Activated gamma-delta T cell treated with anti-CD3 and anti-CD28 coated beads, Interleukin-2, amount 50 U/mL, for 16 hours (primary cell): ENCODE results near the gene RHOH.

Experiments
- DNase-seq: peaks from one replicate; pipeline ENCODE4 v3.0.0-alpha.2; 2020; ENCODE audit warnings: low read depth

Gene RHOH

DNA sequence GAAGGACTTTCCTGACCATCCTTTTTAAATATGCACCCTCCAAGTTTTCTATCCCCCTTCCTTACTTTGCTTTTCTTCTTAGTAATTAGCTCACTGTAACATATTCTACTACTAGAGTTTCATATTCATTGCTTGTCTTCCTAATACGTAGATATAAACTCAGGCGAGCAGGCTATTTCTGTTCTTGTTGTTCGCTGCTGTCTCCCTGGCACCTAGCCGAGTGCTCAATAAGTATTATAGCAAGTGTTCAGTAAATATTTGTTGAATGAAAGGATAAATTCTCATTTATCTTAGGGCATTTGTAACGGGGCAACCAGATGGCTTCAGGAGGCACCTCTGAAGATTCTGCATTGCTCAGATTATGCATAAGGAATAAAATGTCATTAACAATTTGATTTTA is 6.8 kb upstream of the RHOH start:
- no peak for DNase-seq

DNA sequence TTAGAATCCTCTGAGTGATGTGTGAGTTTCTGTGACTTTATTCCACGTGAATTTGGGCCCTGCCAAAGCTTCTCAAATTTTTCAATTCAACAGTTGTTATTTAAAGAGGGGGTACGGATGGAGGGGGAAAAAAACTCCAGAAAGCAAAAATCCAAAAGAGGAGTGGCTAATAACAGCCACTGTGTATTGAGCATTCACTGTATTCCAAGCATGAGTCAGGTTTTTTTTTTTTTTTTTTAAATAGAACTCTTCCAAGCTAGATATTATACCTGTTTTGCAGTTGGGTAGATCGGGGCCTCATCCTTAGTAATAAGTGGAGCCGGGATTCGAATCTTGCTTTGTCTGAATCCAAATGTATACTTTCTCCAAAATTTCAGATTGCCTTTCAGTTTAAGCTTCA is 6.4 kb upstream of the RHOH start:
- DNase-seq = no peak

DNA sequence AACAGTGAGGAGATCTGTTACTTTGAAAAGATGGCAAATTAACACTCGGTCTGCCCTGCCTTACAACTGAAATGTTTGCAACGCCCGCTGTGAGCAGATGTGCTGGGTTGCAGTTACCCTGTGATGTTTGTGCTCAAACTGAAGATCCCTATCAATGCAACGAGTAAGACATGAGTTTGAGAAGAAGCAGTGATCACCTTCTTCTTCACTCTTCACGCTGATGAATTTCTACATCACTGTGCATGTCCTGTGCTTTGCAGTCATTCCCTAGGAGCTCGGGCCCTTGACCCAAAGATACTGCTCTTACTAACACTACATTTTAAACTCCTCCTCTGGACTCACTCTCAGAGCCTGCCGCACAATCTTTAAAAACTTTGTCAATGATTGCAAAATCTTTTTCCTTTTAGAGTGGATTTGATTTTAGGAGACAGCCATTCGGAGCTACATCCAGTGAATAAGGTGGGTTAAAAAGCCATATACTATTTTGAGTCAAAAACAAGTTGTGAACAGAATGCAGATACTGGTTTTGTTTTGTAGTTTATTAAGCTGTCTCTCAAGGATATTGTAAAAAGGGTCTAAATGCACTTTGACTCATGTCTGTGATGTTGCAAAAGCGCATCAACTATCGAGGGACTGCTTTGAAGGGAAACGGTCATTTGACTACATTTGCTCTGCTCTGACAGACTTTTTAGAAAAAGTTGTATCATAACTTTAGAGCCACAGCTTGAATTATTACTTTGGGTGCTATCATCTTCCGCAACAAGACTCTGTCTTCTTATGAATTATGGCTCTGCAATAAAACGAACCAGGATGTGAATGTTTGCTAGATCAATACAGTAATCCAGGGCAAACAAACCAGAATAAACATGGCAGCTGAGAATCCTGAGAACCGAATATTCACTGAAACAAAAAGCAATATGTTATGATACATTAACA is 5.7 kb upstream of the RHOH start:
- DNase-seq = no peak

DNA sequence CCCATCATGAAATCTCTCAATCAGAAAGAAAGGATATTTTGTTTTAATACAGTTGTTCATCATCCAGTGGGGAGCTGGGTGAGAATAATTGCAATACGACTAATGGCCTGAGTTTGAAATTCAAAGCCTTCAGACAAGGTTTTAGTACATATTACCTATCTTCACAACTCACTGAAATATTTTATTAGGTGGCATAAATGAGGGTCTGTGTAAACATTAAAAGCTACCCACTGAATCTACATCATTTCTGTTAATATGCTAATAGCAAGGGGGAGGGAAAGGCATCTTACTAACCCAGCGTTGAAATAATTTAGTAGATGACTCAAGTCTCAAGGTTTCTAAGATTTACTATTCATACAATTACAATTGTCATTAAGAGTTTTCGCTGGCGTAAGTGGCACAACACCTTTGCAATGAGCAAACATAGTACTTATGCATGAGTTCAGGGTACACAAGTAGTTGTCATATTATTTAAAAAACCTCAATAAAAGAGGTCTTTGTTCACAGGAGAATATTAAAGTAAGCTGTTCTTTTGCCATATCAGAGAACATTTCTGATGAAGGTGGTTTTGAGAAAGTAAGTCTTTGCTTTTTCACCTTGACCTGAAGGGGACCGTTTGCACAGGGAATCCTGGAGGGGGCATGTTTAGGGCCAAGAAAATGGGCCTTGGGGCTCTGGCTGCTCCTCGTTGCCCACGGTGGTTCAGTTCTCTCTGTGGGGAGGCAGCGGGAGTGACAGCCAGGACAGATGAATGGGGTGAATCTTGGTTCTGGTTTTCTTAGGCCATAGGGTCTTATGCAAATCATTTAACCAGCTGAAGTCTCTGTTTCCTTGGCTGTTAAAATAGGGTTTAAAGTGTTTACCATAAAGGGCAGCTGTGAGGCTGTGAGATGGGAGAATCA is 4.5 kb upstream of the RHOH start:
- DNase-seq = no peak

DNA sequence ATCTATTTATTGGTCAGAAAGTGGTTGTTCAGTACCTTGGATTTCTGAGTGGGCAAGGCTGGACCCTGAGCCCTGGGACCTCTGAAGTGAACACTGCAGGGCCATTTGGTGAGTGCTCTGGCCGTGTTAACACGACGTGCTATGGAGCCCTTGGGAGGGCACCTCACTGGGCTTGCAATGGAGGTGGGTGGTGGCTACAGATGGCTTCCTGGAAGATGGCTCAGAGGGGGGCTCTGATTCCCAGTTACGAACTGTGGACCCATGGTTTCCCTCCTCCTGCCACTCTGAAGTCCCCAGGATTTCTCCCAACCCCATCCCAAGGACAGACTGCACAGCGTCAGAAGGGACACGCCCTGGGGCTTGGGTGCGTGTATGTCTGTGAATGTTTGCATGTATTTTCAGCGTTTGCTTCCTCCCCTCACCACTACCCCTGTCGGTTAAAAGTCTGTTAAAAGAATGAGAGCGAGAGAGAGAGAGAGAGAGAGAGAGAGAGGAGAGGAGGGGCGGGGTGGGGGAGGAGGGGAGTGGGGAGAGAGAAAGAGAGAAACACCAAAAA is 3.7 kb upstream of the RHOH start:
- no peak for DNase-seq

DNA sequence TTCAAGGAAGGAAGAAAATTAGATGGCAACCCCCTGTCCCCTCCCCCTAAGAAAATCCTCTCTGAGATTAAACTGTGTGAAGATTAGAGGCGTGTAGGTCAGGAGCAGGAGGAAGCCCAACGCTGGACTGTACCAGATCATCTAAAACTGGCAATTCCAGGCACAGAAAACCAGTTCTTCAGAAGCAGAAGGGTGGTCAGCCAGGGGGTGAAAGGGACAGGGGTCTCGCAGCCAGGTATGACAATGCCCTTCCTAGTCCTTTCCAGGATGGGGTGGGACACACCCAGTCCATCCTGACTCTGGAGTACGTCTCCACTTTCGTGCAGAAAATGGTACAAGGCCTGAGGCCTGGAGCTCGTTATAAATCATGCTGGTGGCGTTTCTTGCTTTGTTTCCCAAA is 3.3 kb upstream of the RHOH start:
- no peak for DNase-seq

DNA sequence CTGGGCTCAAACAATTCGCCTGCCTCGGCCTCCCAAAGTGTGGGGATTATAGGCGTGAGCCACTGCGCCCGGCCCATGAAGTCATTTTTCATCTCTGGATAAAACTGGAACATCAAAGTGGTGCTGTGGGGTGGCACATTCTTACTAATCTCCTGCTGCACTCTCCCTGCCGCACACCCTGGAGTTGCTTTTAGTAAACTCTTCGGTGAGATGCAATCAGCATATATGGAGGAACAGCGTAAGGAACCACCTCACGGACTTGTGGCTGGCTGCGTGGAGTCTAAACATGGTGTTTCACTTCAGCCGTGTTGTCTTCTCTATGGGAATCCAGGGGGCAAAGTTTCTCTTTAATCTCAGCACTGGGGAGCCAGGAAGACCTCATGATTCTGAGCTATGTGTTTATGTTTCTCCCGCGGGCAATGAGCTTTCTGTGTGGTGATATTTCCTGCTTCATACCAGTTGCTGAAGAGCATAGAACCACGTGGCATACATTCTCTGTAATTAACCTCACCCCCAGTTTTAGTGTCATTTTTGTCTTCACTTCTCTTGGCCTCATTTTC is 2.1 kb upstream of the RHOH start:
- DNase-seq = no peak

DNA sequence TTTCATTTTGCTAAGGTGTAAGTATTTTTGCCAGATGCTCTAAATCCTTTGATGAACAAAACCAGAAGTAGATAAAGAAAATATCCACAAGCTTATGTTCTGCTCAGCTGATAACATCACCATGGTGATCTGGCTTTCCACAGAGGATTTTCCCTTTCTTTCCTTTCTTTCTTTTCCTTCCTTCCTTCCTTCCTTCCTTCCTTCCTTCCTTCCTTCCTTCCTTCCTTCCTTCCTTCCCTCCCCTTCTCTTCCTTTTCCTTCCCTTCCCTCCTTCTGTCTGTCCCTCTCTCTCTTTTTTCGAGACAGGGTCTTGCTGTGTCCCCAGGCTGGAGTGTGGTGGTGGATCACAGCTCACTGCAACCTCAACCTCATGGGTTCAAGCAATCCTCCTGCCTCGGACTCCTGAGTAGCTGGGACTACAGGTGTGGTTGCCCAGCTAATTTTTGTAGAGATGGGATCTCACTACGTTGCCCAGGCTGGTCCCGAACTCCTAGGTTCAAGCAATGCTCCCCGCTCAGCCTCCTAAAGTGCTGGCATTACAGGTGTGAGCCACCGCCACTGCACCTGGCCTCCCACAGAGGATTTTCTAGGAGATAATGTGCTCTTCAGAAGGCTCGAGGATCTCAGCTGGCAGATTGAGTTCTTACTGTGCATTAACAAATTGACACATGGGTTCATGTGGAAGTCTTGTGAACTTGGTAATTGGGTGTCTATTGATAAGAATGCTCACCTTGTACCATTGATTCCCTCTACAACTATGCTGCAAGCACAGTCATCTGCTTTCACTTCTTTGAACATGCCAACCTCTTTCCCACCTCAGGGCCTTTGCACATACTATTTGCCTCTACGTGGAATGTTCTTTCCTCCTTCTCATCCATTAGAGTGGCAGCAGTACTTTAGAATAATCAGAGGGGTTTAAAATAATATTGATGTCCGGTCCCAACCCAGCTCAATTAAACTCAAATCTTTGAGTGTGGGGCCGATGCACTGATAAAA is 1.4 kb upstream of the RHOH start:
- no peak for DNase-seq

DNA sequence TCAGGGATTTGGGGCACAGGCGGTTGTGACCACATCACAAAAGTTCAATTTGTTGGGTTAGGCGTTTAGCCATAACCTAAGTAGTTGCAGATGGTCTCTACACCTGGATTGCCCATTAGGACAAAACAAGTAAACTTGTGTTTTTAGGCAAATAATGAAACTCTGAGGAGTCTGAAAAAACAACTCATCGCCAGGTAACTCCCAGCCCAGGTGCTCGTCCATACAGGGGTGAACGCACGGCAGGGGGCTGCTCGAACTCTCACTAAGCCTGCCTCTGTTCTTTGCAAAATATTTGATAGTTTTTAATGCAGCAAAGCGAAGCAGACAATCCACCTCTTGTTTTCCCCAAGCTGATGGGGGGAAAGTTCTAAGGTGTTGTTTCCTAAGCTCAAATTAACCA is 559 bp upstream of the RHOH start:
- DNase-seq = no peak

DNA sequence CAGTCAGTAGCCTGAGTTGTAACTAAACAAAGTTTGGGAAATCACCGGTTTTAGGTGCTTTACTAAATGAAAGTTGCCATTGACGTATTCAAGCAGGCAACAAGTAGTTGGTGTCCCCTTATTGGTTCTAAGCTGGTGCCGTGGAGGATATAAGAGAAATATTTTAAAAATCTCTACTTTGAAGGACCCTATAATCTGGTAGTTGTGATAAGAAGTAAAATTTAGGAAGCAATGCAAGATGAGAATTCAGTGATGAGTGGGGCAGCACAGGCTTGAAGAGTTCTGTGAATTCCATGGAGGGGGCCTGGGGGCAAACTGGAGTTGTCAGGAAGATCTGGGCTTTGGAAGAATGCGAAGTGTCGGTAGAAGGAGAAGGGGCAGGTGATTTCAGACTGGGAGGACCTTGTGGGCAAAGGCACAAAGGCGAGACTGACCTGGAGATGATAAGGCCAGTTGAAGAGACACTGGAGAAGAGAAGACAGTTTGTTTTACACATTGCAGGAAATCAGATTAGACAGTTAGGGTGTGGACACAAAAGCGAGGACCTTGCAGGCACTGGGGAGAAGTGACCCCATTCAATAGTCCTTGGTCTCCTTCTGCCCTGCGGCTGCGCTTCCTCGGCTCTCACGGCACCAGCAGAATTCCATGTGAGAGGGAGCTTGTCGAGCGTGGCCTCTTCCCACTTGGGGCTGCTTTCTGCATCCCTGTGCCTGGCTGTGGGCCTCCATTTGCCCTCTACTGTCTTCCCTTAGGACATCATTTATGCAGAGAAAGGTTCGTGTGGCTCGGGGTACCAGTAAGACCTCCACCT is 1.3 kb downstream of the RHOH start:
- no peak for DNase-seq

DNA sequence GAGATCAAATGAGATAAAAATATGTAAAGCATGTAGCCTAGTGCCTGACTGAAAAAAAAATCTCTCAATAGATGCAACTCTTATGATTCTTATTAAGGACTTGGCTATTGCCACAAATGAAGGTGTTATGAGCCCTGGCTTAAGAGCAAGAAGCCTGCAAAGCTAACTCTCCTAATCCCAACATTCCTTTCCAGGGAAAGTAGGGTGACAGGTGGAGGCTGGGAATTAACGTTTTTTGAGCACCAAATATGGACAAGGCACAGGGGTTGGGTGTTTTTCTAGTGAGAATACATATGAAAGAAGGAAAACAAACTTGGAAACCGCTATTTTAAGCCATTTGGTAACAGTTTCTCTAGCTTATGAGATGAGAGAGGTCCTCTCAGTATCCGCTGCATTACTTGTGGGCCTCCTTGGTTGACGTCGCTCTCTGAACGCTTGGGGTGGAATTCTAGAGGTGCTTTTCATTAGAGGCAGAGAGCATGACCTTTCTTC is 2.4 kb downstream of the RHOH start:
- no peak for DNase-seq

DNA sequence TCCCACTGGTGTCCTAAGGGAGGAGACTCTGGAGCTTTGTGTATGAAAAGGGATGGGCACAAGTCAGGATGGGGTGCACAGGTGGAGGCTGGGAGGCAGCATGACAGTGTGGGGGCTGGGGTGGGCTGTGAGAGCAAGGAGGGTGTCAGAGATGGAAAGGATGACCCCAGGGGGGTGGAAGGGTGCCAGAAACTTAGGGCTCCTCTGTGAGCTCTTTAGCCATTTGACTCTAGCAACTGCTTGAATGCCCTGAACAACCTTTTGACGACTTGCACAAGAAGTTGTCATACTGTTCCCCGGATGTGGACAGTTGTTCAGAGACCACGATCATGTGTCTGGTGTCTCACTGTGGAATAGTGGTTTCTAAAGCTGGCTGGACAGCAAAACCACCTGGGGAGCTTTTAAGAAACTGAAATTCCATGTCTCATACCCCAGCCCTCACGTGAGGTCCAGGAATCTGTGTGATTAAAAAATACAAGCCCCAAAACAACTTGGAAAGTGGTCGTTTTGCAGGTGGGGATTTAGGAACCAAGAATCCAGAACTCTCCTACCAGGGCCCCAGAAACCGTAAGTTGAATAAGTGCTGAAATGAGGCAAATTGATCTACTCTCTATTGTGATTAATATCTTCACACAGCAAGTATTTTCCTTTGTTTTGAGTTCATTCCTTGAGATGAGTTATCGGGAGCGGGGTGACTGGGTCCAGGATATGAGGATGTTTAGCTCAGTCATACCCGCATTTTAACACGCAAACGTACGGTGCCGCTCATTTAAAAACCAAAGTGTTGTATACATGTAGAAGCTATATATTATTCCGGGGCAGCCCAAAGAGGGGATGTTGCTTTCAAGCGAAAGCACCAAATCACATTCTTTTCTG is 3.4 kb downstream of the RHOH start:
- peak; percentile 48 for DNase-seq

DNA sequence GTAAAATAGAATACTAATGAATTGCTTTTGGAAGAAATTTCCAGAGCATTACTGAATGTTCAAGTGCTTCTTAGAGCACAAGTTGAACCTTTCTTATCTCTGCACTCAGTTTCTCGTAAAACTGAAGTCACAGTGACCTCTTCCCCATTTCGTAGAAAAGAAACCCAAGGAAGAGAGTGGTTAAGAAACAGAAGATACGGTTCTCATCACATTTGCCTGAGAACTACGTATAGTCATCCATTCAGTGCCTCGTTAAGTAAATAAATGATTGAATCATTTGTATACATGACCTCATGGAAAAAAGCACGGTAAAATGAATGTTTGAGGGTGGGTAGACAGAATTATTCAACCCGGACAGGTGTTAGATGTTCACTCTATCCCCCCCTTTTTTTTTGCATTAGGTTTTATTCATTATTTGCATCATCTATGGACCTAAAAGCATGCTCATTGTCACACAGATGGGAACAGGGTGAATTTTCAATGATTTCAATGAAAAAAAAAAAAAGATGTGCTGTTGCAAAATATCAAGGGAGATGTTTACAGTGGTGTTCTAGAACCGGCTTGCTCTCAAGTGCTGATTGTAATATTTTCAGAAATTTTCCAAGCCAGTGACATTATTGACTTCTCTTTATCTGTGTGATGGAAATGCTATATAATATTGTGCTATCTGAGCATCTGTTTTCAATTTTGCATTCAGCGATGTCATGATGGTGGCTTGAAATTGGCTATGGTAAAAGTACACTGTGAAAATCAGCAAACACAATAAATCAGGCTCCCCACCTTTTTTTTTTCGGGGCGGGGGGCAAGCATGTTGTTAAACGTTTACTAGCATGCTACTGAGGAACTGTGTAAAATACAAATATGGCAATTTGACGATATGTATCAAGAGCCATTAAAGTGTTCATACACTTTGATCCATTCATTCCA is 4.3 kb downstream of the RHOH start:
- DNase-seq = no peak

DNA sequence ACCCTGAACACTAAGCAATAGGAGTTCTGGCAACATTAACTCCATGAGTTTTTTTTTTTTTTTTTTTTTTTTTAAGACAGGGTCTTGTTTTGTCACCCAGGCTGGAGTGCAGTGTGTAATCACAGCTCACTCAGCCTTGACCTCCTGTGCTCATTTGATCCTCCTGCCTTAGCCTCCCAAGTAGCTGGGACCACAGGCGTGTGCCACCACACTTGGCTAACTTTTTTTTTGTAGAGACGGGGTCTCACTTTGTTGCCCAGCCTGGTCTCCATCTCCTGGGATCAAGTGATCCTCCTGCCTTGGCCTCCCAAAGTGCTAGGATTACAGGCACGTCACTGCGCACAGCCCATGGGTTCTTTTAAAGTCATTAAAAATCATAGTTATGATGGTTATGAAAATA is 5.1 kb downstream of the RHOH start:
- no peak for DNase-seq

DNA sequence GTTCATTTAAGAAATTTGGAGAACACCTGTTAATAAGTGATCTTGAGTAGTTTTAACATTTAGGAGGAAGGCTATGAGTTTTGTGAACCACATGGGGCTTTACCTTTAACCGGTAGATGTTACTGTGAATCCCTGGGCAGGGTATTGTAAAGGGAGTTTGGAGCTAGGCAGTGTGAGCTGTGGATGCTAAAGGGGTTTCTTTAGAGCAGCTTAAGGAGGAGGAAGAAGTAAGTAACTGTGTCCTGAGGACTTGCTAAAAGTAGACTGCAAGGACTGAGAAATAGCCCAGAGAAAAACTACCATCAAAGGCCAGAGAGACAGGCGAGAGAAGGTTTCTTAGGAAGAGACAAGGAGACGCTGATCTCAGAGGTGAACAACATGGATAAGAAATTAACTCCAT is 5.6 kb downstream of the RHOH start:
- no peak for DNase-seq

DNA sequence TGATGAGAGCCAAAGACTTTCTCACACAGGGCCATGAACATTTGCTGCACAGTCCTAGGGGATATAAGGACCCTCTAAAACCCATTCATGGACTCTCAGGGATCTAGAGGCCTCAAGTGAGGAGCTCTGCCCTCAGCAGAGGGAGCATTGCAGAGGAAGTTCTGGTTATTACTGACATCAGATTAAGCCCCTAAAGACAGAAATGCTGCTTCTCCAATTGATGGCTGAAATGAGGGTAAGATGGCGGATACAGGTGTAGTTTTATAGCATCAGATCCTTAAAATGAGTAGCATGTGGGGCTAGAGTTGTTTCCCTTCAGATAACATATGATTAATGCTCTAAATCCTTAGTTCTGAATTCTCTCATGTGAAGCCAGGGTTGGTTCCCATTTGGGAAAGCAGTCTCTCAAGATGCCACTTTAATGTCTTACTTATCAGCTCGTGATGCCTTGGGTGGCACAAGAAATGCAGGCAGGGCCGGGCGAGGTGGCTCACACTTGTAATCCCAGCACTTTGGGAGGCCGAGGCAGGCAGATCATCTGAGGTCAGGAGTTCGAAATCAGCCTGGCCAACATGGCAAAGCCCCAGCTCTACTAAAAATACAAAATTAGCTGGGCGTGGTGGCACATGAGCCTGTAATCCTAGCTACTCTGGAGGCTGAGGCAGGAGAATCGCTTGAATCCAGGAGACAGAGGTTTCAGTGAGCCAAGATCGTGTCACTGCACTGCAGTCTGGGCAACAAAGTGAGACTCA is 7.9 kb downstream of the RHOH start:
- DNase-seq = no peak
